GM19238 (cell line): ENCODE measurements around the gene LRRC9.
"Not testable (repeated sequence)": the region's sequence is repeated elsewhere in the genome, so short reads cannot be mapped to it uniquely, and the experiment has no call there.

Experiments used
- DNase-seq: peaks from one replicate; pipeline ENCODE4 v3.0.0; 2011; ENCODE audit warnings: low spot score; ENCODE audit not compliant: insufficient read length

The LRRC9 gene

GRCh38 chr14:60058087-60058486, 138.1 kb downstream of the LRRC9 start:
- no peak for DNase-seq

DNA sequence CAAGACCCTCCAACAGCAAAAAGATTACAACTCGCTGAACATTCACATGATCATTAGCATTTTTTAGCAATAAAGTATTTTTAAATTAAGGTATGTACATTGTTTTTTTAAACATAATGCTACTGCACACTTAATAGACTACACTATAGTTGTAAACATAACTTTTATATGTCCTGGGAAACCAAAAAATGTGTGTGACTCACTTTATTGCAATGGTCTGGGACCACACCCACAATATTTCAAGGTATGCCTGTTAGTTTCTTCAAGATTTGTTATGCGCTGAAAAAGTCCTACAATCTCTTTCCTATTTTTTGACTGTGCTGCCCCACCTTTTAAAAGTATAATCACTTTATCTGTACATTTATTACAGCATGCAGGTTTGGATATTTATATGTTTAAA, 141.4 kb downstream of the LRRC9 start:
- DNase-seq, result no peak

DNA sequence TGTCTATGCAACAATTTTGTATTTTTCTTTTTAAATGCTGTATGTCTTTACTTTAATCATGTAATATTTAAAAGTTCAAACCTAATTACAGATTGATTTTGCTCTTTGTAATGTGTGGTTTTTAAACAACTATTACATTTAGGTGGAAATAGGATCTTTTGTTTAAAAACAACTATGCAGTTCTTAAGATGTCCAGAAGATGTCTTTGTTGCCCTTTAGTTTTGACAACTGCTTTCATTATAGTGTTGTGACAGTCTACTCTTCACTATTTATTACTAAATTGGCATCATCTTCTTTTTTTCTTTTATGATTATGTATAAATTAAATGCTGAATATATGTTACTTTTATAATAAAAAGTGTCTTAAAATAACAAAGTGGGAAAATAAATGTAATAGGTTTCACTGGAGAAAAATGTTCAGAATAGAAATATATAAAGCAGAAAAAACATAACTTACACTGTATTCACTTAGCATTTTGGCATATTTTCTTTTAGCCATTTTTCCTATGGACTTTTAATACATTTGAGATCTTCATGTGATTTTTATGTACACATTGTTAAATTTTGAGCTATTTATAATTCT, 144.6 kb downstream of the LRRC9 start:
- DNase-seq, result no peak

DNA sequence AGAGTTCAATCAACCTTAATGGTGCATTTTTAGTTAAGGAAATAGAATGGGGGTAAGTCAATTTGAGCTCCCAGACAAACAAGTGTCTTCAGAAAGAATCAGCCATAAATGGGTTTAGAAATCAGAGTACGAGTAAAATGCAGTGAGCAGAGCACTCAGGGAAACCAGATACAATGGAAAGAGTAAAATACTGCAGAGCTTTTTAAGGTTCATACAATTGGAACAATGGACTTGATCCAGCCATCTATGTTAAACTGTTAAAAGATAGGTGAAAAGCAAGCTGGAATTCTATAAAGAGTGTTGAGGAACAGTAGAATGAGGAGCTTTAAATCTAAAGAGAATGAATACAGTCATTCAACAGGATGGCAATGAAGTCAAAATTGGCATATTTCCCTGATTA, 147.9 kb downstream of the LRRC9 start:
- DNase-seq, result no peak

GRCh38 chr14:60079723-60080122, 159.8 kb downstream of the LRRC9 start:
- no peak for DNase-seq

DNA sequence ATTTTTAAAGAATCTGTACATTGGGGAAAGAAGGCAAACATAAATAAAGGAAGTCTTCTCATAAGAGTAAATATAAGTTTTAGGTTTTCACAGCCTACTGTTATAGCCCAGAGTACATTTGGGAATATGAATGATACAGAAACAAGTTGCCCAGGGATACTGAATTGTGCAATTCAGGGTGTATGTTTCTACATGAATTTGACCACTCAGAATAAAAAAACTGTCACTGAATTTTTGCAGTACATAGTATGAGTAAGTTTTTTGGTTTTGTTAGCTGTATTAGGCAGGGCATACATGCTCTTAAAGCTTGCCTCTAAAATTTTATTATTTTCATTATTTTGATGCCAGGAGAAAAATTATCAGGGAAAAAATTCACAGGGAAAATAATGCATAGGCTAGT, 165.1 kb downstream of the LRRC9 start:
- no peak for DNase-seq

GRCh38 chr14:60085693-60086092, 165.7 kb downstream of the LRRC9 start:
- no peak for DNase-seq

DNA sequence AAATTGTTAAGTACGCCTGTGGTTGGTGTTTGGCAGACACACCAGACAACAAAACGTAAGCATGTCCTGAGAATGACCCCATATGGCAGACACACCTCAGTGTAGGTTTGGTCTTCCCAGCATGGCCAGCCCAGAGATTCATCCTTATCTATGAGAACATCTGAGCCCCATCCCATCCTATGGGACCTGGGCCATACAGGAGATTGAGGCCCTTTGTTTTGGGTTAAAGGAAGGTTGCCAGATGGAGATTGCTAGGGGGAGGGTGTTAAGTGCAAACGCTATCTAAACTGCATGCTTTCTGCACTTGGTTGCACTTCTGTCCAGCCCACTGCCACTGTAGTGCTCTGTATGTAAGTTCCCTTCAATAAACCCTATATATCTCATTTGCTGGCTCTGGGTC, 167.7 kb downstream of the LRRC9 start:
- DNase-seq, result no peak

GRCh38 chr14:60089221-60089620, 169.3 kb downstream of the LRRC9 start:
- no peak for DNase-seq

DNA sequence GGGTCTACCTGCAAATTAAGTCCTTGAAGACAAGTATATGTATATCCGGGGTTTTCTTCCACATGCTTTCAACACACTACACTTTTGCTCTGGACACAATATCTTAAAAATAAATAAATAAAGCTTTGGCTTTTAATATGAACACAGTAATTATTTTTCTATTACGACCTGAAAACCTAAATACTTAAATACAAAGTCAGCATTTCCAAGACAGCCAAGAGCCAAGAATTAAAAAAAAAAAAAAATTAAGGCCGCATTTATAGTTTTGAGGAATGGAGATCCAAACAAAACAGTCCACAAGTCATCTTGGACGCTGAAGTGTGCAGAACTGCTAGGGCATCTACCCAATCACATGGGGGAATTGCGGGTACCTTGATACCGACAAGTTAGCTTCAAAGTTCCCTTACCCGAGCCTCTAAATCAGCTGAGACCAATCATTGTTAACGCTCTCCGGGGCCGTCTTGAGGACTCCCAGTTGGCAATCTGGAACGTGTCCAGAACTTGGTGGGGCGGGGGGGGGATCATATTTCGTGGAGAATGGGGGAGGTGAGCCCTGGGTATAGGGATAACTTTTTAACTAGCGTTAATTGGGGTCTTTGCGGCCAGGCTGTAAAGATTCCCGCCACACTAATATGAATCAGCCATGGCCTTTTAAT, 171.0 kb downstream of the LRRC9 start:
- no peak for DNase-seq

DNA sequence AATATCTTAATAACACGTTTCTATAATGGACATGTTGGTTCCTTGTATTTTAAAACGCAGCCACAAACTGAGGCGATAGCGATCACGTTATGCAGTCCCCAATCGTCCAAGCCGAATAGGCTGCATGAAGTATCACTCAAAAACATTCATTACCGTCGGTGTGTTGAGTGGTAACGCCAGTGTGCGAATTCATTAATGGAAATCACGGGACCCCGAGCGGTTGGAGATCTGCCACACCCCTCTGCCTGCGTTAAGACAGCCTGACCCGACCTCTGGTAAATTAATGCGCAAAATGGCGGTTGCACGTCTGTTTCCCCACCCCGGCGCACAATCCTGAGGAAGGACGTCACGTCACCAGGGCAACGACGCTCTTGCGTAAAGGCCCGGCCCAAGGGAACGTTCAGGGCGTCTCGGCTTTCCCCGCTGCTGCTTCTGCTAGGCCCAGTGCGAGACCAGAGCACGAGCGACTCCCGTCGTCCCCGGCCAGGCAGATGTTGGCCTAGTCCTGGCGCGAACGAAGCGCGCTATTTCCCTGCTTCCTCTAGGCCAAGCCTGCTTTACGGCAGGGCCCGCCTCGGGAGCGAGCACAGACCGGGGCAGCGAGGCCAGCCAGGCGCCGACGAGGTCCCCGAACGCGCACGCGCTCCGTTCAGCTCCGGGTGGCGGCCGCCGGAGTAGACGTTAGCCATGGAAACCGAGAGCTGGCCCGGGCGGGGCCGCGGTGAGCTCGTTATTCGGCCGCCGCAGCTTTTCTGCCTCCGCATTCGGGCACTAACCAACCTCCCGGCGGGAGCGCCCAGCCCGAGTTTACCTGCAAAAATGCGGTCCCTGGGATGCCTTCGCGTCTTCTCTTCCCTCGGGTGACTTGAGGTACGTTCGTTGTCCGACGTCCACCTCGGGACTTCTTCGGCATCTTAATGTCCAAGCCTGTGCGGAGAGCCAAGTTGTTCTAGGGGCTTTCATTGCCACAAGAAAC, 171.9 kb downstream of the LRRC9 start, which contains the start of gene PCNX4:
Gene PCNX4, plus strand, starts transcription at position 374 of the 976 bp plus-strand sequence. CDS start 15,716 bp downstream, outside the sequence.
- peak; percentile 69 for DNase-seq

- no peak for DNase-seq
Measured at GRCh38 chr14:60092526-60092920, 172.6 kb downstream of the LRRC9 start.

- DNase-seq, result no peak
Measured at GRCh38 chr14:60093080-60093479, 173.1 kb downstream of the LRRC9 start.

GRCh38 chr14:60093606-60094005, 173.7 kb downstream of the LRRC9 start:
- no peak for DNase-seq

GRCh38 chr14:60094306-60094897, 174.5 kb downstream of the LRRC9 start:
- DNase-seq, result no peak

- DNase-seq, result no peak
Measured at GRCh38 chr14:60095231-60095630, 175.3 kb downstream of the LRRC9 start.

- no peak for DNase-seq
Measured at GRCh38 chr14:60095781-60096450, 176.0 kb downstream of the LRRC9 start.

DNA sequence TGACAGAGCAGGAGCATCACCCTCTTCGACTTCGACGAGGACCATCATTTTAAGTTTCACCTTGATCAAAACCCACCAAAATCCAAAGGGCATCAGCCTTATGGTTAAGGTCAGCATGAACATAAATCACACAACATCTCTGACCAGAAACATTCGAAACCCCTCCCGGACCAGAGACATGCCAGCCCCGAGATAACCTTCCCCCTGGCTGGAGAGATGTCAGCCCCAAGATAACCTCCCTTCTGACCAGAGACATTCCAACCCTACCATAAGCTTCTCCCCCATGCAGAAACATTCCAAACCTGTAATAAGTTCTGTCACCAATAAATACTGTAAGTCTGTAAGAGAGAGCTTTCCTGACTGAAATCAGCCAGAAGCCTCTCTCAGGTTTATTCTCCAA, 178.0 kb downstream of the LRRC9 start:
- DNase-seq, result no peak

DNA sequence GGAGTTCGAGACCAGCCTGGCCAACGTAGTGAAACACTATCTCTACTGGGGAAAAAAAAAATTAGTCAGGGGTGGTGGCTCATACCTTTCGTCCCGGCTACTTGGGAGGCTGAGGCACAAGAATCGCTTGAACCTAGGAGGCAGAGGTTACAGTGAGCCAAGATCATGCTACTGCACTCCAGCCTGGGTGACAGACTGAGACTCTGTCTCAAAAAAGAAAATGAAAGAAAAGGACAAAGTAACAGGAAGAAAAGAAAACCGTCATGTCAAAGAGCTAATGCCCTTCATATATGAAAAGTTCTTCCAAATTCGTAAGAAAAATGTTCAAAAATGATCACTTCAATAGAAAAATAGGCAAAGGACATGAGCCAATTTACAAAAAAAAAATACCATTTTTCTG, 179.9 kb downstream of the LRRC9 start:
- not testable (repeated sequence) for DNase-seq

DNA sequence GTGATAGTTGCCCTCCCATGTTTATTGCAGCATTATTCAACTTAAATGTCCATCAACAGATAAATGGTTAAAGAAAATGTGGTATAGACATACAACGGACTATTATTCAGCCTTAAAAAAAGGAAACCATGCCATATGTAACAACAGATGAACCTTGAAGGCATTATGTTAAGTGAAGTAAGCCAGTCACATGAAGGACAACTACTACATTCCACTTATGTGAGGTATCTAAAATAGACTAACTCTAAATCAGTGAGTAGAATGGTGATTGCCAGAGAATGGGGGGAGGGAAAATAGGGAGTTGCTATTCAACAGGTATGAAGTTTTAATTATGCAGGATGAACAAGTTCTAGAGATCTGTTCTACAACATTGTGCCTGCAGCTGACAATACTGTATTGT, 181.8 kb downstream of the LRRC9 start:
- DNase-seq, result no peak

GRCh38 chr14:60102389-60102788, 182.4 kb downstream of the LRRC9 start:
- DNase-seq, result no peak
